Loucy (cell line): ENCODE results near the gene PAK2.

Experiments
- H2AFZ ChIP-seq: fragments of 200-600 bp; sonication (generic); 2 replicates; pipeline ENCODE4 v1.6.0; 2016; ENCODE audit warnings: antibody characterized with exemption, mild to moderate bottlenecking, low read length, moderate library complexity
- H3F3A ChIP-seq: fragments of 200-600 bp; 2 replicates; pipeline ENCODE4 v1.6.0; 2016; ENCODE audit warnings: antibody characterized with exemption, low read depth, mild to moderate bottlenecking
- H3K27me3 ChIP-seq: fragments of 200-600 bp; sonication (generic); 2 replicates; pipeline ENCODE4 v1.6.1; 2014; ENCODE audit warnings: low read length, mild to moderate bottlenecking; ENCODE audit not compliant: insufficient read depth, poor library complexity, severe bottlenecking
- H3K36me3 ChIP-seq: fragments of 200-600 bp; sonication (generic); 2 replicates; pipeline ENCODE4 v1.6.1; 2016; ENCODE audit warnings: low read length; ENCODE audit not compliant: insufficient read depth
- H3K4me1 ChIP-seq: fragments of 200-600 bp; sonication (generic); 2 replicates; pipeline ENCODE4 v1.5.1; 2014; ENCODE audit warnings: low read length, mild to moderate bottlenecking; ENCODE audit not compliant: insufficient read depth, poor library complexity, severe bottlenecking
- H3K4me2 ChIP-seq: fragments of 200-600 bp; sonication (generic); 2 replicates; pipeline ENCODE4 v1.6.0; 2014; ENCODE audit warnings: antibody characterized with exemption, low read length, low read depth, mild to moderate bottlenecking; ENCODE audit not compliant: poor library complexity, severe bottlenecking
- H3K4me3 ChIP-seq: fragments of 200-600 bp; sonication (generic); 2 replicates; pipeline ENCODE4 v1.5.1; 2014; ENCODE audit warnings: low read length, mild to moderate bottlenecking, mixed read lengths; ENCODE audit not compliant: poor library complexity, severe bottlenecking
- H3K79me2 ChIP-seq: fragments of 200-600 bp; sonication (generic); 2 replicates; pipeline ENCODE4 v1.6.1; 2014; ENCODE audit warnings: low read length; ENCODE audit not compliant: insufficient read depth
- H3K9ac ChIP-seq: fragments of 200-600 bp; sonication (generic); 2 replicates; pipeline ENCODE4 v1.6.0; 2014; ENCODE audit warnings: mild to moderate bottlenecking, low read depth, low read length, moderate library complexity; ENCODE audit not compliant: poor library complexity, severe bottlenecking
- H3K9me2 ChIP-seq: fragments of 200-600 bp; sonication (generic); replicated peaks from 2 replicates; pipeline ENCODE4 v1.6.1; 2016; ENCODE audit warnings: low read depth, low read length, mixed read lengths
- H3K9me3 ChIP-seq: fragments of 200-600 bp; sonication (generic); 2 replicates; pipeline ENCODE4 v1.6.1; 2014; ENCODE audit warnings: mild to moderate bottlenecking, antibody characterized with exemption, low read length, low read depth; ENCODE audit not compliant: insufficient read depth
- H4K20me1 ChIP-seq: fragments of 200-600 bp; sonication (generic); 2 replicates; pipeline ENCODE4 v1.6.0; 2014; ENCODE audit warnings: antibody characterized with exemption, low read length, mild to moderate bottlenecking; ENCODE audit not compliant: insufficient read depth, poor library complexity, severe bottlenecking
- EZH2phosphoT487 ChIP-seq: fragments of 200-600 bp; IDR thresholded peaks from 2 replicates; pipeline ENCODE4 v1.6.1; 2018; ENCODE audit warnings: antibody characterized with exemption, mild to moderate bottlenecking, moderate library complexity, borderline replicate concordance
- TF ChIP-seq, protein P1 (sequence below): fragments of 200-600 bp; sonication (generic); conservative IDR thresholded peaks from 2 replicates; pipeline ENCODE4 v1.5.1; 2014; ENCODE audit warnings: mild to moderate bottlenecking, antibody characterized with exemption, low read length

Gene PAK2

DNA sequence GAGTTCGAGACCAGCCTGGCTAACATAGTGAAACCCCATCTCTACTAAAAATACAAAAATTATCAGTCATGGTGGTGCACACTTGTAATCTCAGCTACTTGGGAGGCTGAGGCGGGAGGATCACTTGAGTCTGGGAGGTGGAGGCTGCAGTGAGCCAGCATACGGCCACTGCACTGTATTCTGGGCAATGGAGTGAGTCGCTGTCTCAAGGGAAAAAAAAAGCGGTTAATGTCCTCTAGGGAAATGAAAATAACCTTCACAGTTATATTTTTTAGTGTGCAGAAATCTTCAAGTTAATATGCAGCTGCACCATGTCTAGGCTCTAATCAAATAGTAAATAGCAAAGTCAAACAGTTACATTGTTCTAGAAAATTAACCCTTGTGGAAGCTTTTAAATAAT, 42.4 kb upstream of the PAK2 start:
- H3K4me3 ChIP-seq: no peak overlapping the region
- H3K27me3 ChIP-seq: no peaks in the 10 kb centered on the region
- H3K4me1 ChIP-seq: no peaks in the 10 kb centered on the region
- no peaks in the 10 kb centered on the region for H3F3A ChIP-seq
- TF ChIP-seq, protein P1, sequence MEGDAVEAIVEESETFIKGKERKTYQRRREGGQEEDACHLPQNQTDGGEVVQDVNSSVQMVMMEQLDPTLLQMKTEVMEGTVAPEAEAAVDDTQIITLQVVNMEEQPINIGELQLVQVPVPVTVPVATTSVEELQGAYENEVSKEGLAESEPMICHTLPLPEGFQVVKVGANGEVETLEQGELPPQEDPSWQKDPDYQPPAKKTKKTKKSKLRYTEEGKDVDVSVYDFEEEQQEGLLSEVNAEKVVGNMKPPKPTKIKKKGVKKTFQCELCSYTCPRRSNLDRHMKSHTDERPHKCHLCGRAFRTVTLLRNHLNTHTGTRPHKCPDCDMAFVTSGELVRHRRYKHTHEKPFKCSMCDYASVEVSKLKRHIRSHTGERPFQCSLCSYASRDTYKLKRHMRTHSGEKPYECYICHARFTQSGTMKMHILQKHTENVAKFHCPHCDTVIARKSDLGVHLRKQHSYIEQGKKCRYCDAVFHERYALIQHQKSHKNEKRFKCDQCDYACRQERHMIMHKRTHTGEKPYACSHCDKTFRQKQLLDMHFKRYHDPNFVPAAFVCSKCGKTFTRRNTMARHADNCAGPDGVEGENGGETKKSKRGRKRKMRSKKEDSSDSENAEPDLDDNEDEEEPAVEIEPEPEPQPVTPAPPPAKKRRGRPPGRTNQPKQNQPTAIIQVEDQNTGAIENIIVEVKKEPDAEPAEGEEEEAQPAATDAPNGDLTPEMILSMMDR: no peak
- no peak for TF ChIP-seq EZH2phosphoT487
- no peaks in the 10 kb centered on the region for H3K9me3 ChIP-seq
- no peaks in the 10 kb centered on the region for H4K20me1 ChIP-seq
- H3K9ac ChIP-seq: no peak overlapping the region
- no peaks in the 10 kb centered on the region for H3K36me3 ChIP-seq
- no peaks in the 10 kb centered on the region for H3K79me2 ChIP-seq
- H3K9me2 ChIP-seq: no peaks in the 10 kb centered on the region
- no peak overlapping the region for H3K4me2 ChIP-seq
- no peak overlapping the region for H2AFZ ChIP-seq

DNA sequence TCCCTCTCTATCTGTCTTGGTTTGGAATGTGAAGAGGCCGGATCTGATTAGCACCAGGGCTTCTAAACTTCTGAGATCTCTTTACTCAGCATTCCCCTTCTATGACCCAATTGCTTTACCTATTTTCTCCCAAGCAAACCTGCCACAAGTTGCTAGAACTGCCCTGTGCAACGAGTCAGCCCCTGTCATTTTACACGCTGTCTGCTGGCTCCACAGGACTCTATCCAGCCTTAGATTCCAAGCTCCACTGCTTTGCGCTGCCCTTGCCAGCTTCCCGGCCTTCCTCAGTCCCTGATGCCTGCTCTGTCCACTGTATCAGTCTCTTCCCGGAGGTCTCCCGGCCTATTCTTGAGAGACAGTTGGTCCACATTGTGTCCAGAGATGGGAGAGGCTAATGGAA, 39.9 kb upstream of the PAK2 start:
- Histone ChIP-seq H3K9me3 (no peaks in the 10 kb centered on the region), H3F3A (no peaks in the 10 kb centered on the region; the same call in 1 of the 2 replicates), H2AFZ (no peak overlapping the region), H3K9ac (no peak overlapping the region), H3K4me3 (no peak overlapping the region), H3K9me2 (no peaks in the 10 kb centered on the region), H3K36me3 (no peaks in the 10 kb centered on the region), H3K27me3 (no peaks in the 10 kb centered on the region), H4K20me1 (no peaks in the 10 kb centered on the region), H3K4me2 (no peak overlapping the region), H3K79me2 (no peaks in the 10 kb centered on the region), H3K4me1 (no peaks in the 10 kb centered on the region)
- TF ChIP-seq, protein P1: no peak
- TF ChIP-seq EZH2phosphoT487: no peak

DNA sequence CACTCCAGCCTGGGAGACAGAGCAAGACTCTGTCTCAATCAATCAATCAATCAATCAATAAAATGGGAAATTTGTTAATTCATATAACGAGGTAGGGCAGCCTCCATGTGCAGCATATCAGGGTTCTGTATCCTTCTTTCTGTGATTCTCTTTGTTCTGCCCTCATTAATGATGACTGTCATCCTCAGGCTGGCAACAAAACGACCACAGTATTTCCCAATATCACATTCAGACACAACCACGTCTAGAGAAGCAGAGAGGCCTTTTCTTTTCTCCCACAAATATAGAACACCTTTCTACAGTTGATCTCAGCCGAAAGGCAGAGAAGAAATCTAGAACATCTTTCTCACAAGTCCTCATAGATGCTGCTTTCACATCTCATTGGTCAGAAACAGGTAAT, 38.9 kb upstream of the PAK2 start:
- Histone ChIP-seq H2AFZ (no peak overlapping the region), H3K79me2 (no peaks in the 10 kb centered on the region), H3F3A (no peaks in the 10 kb centered on the region; the same call in 1 of the 2 replicates), H3K9ac (no peak overlapping the region), H3K9me2 (no peaks in the 10 kb centered on the region), H3K4me3 (no peak overlapping the region), H3K4me2 (no peak overlapping the region), H3K36me3 (no peaks in the 10 kb centered on the region), H4K20me1 (no peaks in the 10 kb centered on the region), H3K4me1 (no peaks in the 10 kb centered on the region), H3K27me3 (no peaks in the 10 kb centered on the region), H3K9me3 (no peaks in the 10 kb centered on the region)
- TF ChIP-seq, protein P1: no peak
- TF ChIP-seq EZH2phosphoT487: no peak
